OCI-LY7 (cell line): ENCODE data around the gene MAPK4. TPM values are rescaled to one million over a fixed set of nuclear protein-coding genes. Genes with fewer than 3 reads are reported as not detected.

Experiments
- BruUV-seq: library from RNA; stranded (reverse); fragments of 400-500 nt; replicated peaks from 2 replicates; lab custom pipeline; 2021; lab: Mats Ljungman, UMichigan
- CTCF ChIA-PET: fragments of 300-600 bp; sonication (Branson Sonifier 250); formaldehyde crosslinking; loops from one replicate; lab custom pipeline; 2022; ENCODE audit warnings: antibody characterized with exemption; ENCODE audit not compliant: unreplicated experiment; lab: Charles Lee
- POLR2A ChIA-PET: fragments of 300-600 bp; sonication (Branson Sonifier 250); formaldehyde crosslinking; loops from one replicate; lab custom pipeline; 2022; ENCODE audit warnings: antibody characterized with exemption; lab: Charles Lee
- DNase-seq: peaks from one replicate; pipeline ENCODE4 v3.0.0-alpha.2; 2015; ENCODE audit warnings: low spot score
- H2AFZ ChIP-seq: fragments of 200-600 bp; sonication (generic), shearing (Covaris generic); 2 replicates; pipeline ENCODE4 v1.6.1; 2014; ENCODE audit warnings: mild to moderate bottlenecking, antibody characterized with exemption, low read length, moderate library complexity
- H3K27ac ChIP-seq: fragments of 200-600 bp; sonication (generic); 2 replicates; pipeline ENCODE4 v1.5.1; 2014; ENCODE audit warnings: mixed run types, low read depth, mild to moderate bottlenecking, moderate library complexity, low read length, inconsistent platforms; ENCODE audit not compliant: poor library complexity, severe bottlenecking
- H3K36me3 ChIP-seq: fragments of 200-600 bp; sonication (generic); 2 replicates; pipeline ENCODE4 v1.6.1; 2014; ENCODE audit warnings: mild to moderate bottlenecking, antibody characterized with exemption, low read length, moderate library complexity, mixed read lengths; ENCODE audit not compliant: insufficient read depth
- H3K4me1 ChIP-seq: fragments of 200-600 bp; sonication (generic); 2 replicates; pipeline ENCODE4 v1.5.1; 2014; ENCODE audit warnings: mild to moderate bottlenecking, low read length; ENCODE audit not compliant: insufficient read depth, poor library complexity, severe bottlenecking
- H3K4me2 ChIP-seq: fragments of 200-600 bp; sonication (generic); 2 replicates; pipeline ENCODE4 v1.6.1; 2014; ENCODE audit warnings: mild to moderate bottlenecking, low read length
- H3K4me3 ChIP-seq: fragments of 200-600 bp; sonication (generic); 2 replicates; pipeline ENCODE4 v1.5.1; 2014; ENCODE audit warnings: mild to moderate bottlenecking, low read depth, low read length; ENCODE audit not compliant: poor library complexity, severe bottlenecking
- H3K79me2 ChIP-seq: fragments of 200-600 bp; sonication (generic); 2 replicates; pipeline ENCODE4 v1.6.1; 2016; ENCODE audit warnings: low read depth, mild to moderate bottlenecking, low read length, moderate library complexity, mixed read lengths; ENCODE audit not compliant: insufficient read depth
- H3K9me2 ChIP-seq: fragments of 200-600 bp; sonication (generic); 2 replicates; pipeline ENCODE4 v1.6.1; 2016; ENCODE audit warnings: mild to moderate bottlenecking, low read length, mixed read lengths; ENCODE audit not compliant: insufficient read depth
- H3K9me3 ChIP-seq: fragments of 200-600 bp; sonication (generic); 2 replicates; pipeline ENCODE4 v1.6.1; 2014; ENCODE audit warnings: mild to moderate bottlenecking, mixed run types, low read length, mixed read lengths
- H4K20me1 ChIP-seq: fragments of 200-600 bp; sonication (generic); 2 replicates; pipeline ENCODE4 v1.6.1; 2014; ENCODE audit warnings: mild to moderate bottlenecking, antibody characterized with exemption, low read length, moderate library complexity, mixed read lengths; ENCODE audit not compliant: insufficient read depth
- EZH2phosphoT487 ChIP-seq: fragments of 200-600 bp; sonication (generic); IDR thresholded peaks from 2 replicates; pipeline ENCODE4 v1.6.1; 2018; ENCODE audit warnings: low read depth, borderline replicate concordance, mild to moderate bottlenecking, mixed run types, antibody characterized with exemption, low read length, moderate library complexity, mixed read lengths
- intact Hi-C: fragments of 100-400 bp; cut with micrococcal nuclease; formaldehyde crosslinking; loops from one replicate; pipeline ENCODE4 v1.10.0; 2022; ENCODE audit not compliant: unreplicated experiment
- total RNA-seq, 2 experiments: library from RNA; depleted of rRNA in 1 of 2; stranded (reverse); fragments of >200 nt in 1 of 2; shearing (Covaris generic) in 1 of 2; gene quantifications; 2 replicates each; pipeline ENCODE4 v1.2.3, GENCODE V29; 2014 to 2022
- TF ChIP-seq, protein P1 (sequence below): fragments of 200-600 bp; sonication (generic); conservative IDR thresholded peaks from 2 replicates; pipeline ENCODE4 v1.5.1; 2014; ENCODE audit warnings: mild to moderate bottlenecking, antibody characterized with exemption, low read length, moderate library complexity, mixed read lengths

The MAPK4 gene
- total RNA-seq, 2 experiments from 2014 or later, result not detected

DNA sequence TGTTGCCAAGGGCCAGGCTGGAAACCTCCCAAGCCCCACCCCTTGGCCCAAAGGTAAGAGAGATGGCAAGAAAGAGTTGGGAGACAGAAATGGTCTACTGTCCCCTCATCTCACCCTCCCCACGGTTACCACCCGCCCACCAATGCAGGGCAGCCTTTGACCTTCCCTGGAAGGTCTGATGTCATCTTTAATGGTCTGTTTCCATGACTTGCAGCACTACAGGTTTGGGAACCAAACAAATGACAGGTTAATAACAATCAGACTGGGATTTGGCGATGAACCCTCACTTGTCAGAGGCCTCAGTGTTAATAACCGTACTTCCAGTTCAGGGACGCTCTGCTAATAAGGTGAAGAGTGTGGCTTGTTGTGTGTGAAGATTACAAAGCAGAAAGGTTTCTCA, 189.5 kb downstream of the MAPK4 start:
- no peaks in the 10 kb centered on the region for H4K20me1 ChIP-seq
- no peaks in the 10 kb centered on the region for H3K9me2 ChIP-seq
- intact Hi-C loops, result no loop called here
- no peak overlapping the region for H2AFZ ChIP-seq
- TF ChIP-seq EZH2phosphoT487, result no peak
- TF ChIP-seq, protein P1, sequence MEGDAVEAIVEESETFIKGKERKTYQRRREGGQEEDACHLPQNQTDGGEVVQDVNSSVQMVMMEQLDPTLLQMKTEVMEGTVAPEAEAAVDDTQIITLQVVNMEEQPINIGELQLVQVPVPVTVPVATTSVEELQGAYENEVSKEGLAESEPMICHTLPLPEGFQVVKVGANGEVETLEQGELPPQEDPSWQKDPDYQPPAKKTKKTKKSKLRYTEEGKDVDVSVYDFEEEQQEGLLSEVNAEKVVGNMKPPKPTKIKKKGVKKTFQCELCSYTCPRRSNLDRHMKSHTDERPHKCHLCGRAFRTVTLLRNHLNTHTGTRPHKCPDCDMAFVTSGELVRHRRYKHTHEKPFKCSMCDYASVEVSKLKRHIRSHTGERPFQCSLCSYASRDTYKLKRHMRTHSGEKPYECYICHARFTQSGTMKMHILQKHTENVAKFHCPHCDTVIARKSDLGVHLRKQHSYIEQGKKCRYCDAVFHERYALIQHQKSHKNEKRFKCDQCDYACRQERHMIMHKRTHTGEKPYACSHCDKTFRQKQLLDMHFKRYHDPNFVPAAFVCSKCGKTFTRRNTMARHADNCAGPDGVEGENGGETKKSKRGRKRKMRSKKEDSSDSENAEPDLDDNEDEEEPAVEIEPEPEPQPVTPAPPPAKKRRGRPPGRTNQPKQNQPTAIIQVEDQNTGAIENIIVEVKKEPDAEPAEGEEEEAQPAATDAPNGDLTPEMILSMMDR, result no peak
- H3K4me3 ChIP-seq, result no peak overlapping the region
- CTCF ChIA-PET, result no interaction called here
- no peaks in the 10 kb centered on the region for H3K79me2 ChIP-seq
- no peak overlapping the region for H3K27ac ChIP-seq
- H3K9me3 ChIP-seq, result no peaks in the 10 kb centered on the region
- no peaks in the 10 kb centered on the region for H3K36me3 ChIP-seq
- BruUV-seq, result no TSS peak
- no peaks in the 10 kb centered on the region for H3K4me1 ChIP-seq
- POLR2A ChIA-PET, result no interaction called here
- no peak for DNase-seq
- no peak overlapping the region for H3K4me2 ChIP-seq

DNA sequence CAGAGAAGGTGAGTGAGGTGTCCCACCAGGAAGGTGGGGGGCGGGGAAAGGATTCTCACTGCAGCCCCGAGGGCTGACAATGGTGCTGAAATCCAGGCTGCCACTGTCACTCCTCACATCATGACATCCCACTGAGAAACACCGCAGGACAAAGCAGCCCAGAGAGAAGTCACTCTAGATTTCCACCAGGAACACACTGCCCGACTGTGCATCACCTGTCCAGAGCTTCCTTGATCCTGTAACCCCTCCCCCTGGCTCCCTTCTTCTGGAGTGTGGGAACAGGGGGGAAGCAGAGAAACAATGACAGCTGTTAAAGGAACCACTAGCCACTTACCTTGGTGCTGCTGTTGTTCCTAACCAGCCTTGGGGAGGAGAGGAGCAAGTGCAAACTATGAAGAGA, 190.1 kb downstream of the MAPK4 start:
- BruUV-seq, result no TSS peak
- no peak for TF ChIP-seq EZH2phosphoT487
- TF ChIP-seq, protein P1, result no peak
- Histone ChIP-seq H3K27ac (no peak overlapping the region), H3K9me3 (no peaks in the 10 kb centered on the region), H4K20me1 (no peaks in the 10 kb centered on the region), H3K36me3 (no peaks in the 10 kb centered on the region), H2AFZ (no peak overlapping the region), H3K79me2 (no peaks in the 10 kb centered on the region), H3K4me1 (no peaks in the 10 kb centered on the region), H3K9me2 (no peaks in the 10 kb centered on the region), H3K4me2 (no peak overlapping the region), H3K4me3 (no peak overlapping the region)
- POLR2A ChIA-PET, result no interaction called here
- CTCF ChIA-PET, result no interaction called here
- no peak for DNase-seq
- intact Hi-C loops, result no loop called here

DNA sequence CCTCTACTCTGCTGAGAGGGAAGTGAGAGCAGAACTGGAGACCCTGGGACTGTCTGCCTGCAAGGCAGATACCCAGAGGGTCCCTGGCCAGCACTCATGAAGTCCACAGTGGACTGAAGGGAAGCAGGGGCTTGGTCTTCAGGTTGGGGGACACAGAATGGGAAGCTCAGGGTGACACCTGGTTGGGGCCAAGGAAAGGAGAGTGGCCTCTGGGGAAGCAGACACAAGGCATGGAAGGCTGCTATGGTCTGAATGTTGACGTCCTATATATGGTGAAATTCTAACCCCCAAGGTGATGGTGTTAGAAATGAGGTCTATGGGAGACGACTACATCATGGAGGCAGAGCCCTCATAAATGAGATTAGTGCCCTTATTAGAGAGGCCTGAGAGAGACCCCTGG, 190.7 kb downstream of the MAPK4 start:
- no peak for DNase-seq
- BruUV-seq, result no TSS peak
- ChIA-PET POLR2A (no interaction called here), CTCF (no interaction called here)
- no peak overlapping the region for H2AFZ ChIP-seq
- no peaks in the 10 kb centered on the region for H3K36me3 ChIP-seq
- no peak overlapping the region for H3K4me2 ChIP-seq
- H3K9me2 ChIP-seq, result no peaks in the 10 kb centered on the region
- intact Hi-C loops, result no loop called here
- no peaks in the 10 kb centered on the region for H3K9me3 ChIP-seq
- H3K27ac ChIP-seq, result no peak overlapping the region
- no peak overlapping the region for H3K4me3 ChIP-seq
- H3K79me2 ChIP-seq, result no peaks in the 10 kb centered on the region
- TF ChIP-seq EZH2phosphoT487, result no peak
- TF ChIP-seq, protein P1, result no peak
- no peaks in the 10 kb centered on the region for H3K4me1 ChIP-seq
- H4K20me1 ChIP-seq, result no peaks in the 10 kb centered on the region
